HCT116 (cell line): Measurements from ENCODE around the gene ECE2. TPM values are rescaled to one million over a fixed set of nuclear protein-coding genes. Genes with fewer than 3 reads are reported as not detected.
A peak's percentile ranks its signal among the peaks of the same experiment; 100 is the strongest.

Experiments used
- ATAC-seq: fragments of 200-7000 bp; cut with Tn5 transposase; 2 replicates; pipeline ENCODE4 v1.9.1; 2020; ENCODE audit warnings: mild to moderate bottlenecking, moderate library complexity
- BruUV-seq: library from RNA; stranded (reverse); fragments of 400-500 nt; replicated peaks from 2 replicates; lab custom pipeline; 2021; lab: Mats Ljungman, UMichigan
- CTCF ChIA-PET: fragments of 300-600 bp; sonication (Branson Sonifier 250); formaldehyde crosslinking; loops from one replicate; lab custom pipeline; 2021; ENCODE audit warnings: antibody characterized with exemption; lab: Charles Lee
- POLR2A ChIA-PET: fragments of 300-600, 350-600 bp; sonication (Branson Sonifier 250); formaldehyde crosslinking; loops from one replicate; lab custom pipeline; 2021; ENCODE audit warnings: antibody characterized with exemption; lab: Charles Lee
- RAD21 ChIA-PET, 2 experiments: fragments of 300-600 bp; sonication (Branson Sonifier 250); formaldehyde crosslinking; loops; one replicate each; lab custom pipeline; 2023; ENCODE audit warnings: low total read pairs in 2 of 2; ENCODE audit not compliant: uncharacterized antibody in 2 of 2, unreplicated experiment in 2 of 2, low non-redundant PET in 1 of 2; lab: Charles Lee
- DNase-seq: peaks from one replicate; pipeline ENCODE4 v3.0.0-alpha.2; 2010; ENCODE audit warnings: low read depth, low spot score
- H2AFZ ChIP-seq: fragments of 200-600 bp; shearing (Covaris generic), sonication (generic); 2 replicates; pipeline ENCODE4 v1.6.1; 2017; ENCODE audit warnings: low read depth, mixed run types, mixed read lengths, antibody characterized with exemption, low read length; ENCODE audit not compliant: poor library complexity, severe bottlenecking
- H3K27ac ChIP-seq: 2 replicates; pipeline ENCODE4 v1.5.1; 2012; ENCODE audit warnings: low read depth, low read length
- H3K27me3 ChIP-seq: fragments of 200-600 bp; sonication (generic); 2 replicates; pipeline ENCODE4 v1.6.1; 2016; ENCODE audit warnings: mixed run types, low read length, mixed read lengths; ENCODE audit not compliant: insufficient read depth
- H3K36me3 ChIP-seq, 2 experiments: fragments of 200-500 bp in 1 of 2; fragments of 200-600 bp in 1 of 2; sonication (Bioruptor generic) in 1 of 2; sonication (generic) in 1 of 2; 2 replicates each; pipeline versions ENCODE4 v1.5.1 to v1.6.1; 2014 to 2016; ENCODE audit warnings: low read length in 2 of 2, inconsistent platforms in 1 of 2, mixed read lengths in 1 of 2, mixed run types in 1 of 2; ENCODE audit not compliant: insufficient read depth in 2 of 2, control insufficient read depth in 1 of 2
- H3K4me1 ChIP-seq, 2 experiments: fragments of 200-600 bp in 1 of 2; sonication (generic) in 1 of 2; 2 replicates each; pipeline versions ENCODE4 v1.5.1 to v1.6.1; 2012 to 2017; ENCODE audit warnings: low read length in 2 of 2, inconsistent platforms in 1 of 2, mild to moderate bottlenecking in 1 of 2, mixed read lengths in 1 of 2, mixed run types in 1 of 2, moderate library complexity in 1 of 2; ENCODE audit not compliant: insufficient read depth in 2 of 2, control insufficient read depth in 1 of 2
- H3K4me2 ChIP-seq: fragments of 200-600 bp; sonication (generic); 2 replicates; pipeline ENCODE4 v1.6.1; 2017; ENCODE audit warnings: mixed run types, low read length, mixed read lengths
- H3K4me3 ChIP-seq, 2 experiments: fragments of 200-600 bp in 1 of 2; sonication (generic) in 1 of 2; replicated peaks in 1 of 2; 2 replicates each; pipeline ENCODE4 v1.5.1; 2011 to 2016; ENCODE audit warnings: low read length in 2 of 2, control low read depth in 1 of 2, low read depth in 1 of 2, mild to moderate bottlenecking in 1 of 2, mixed read lengths in 1 of 2, mixed run types in 1 of 2
- H3K79me2 ChIP-seq: fragments of 200-600 bp; sonication (generic); 2 replicates; pipeline ENCODE4 v1.6.1; 2017; ENCODE audit warnings: mild to moderate bottlenecking, mixed run types, low read length, moderate library complexity, mixed read lengths; ENCODE audit not compliant: insufficient read depth
- H3K9ac ChIP-seq: fragments of 200-600 bp; sonication (generic); 2 replicates; pipeline ENCODE4 v1.6.1; 2016; ENCODE audit warnings: low read length, mixed read lengths
- H3K9me2 ChIP-seq: fragments of 200-600 bp; sonication (generic), shearing (Covaris generic); 2 replicates; pipeline ENCODE4 v1.6.1; 2017; ENCODE audit warnings: mixed run types, mild to moderate bottlenecking, moderate library complexity; ENCODE audit not compliant: insufficient read depth
- H3K9me3 ChIP-seq, 2 experiments: fragments of 200-500 bp in 1 of 2; fragments of 200-600 bp in 1 of 2; sonication (Bioruptor generic) in 1 of 2; sonication (generic) in 1 of 2; 2 replicates each; pipeline ENCODE4 v1.6.1; 2014 to 2017; ENCODE audit warnings: low read length in 2 of 2, mixed read lengths in 2 of 2, inconsistent platforms in 1 of 2, low read depth in 1 of 2, mild to moderate bottlenecking in 1 of 2, mixed run types in 1 of 2, moderate library complexity in 1 of 2; ENCODE audit not compliant: control insufficient read depth in 1 of 2, insufficient read depth in 1 of 2
- H4K20me1 ChIP-seq: fragments of 200-600 bp; sonication (generic), shearing (Covaris generic); 2 replicates; pipeline ENCODE4 v1.6.1; 2017; ENCODE audit warnings: mixed run types, mild to moderate bottlenecking, moderate library complexity; ENCODE audit not compliant: insufficient read depth
- CBX3 ChIP-seq: IDR thresholded peaks from 2 replicates; pipeline ENCODE4 v1.6.1; 2012; ENCODE audit warnings: low read depth
- ELF1 ChIP-seq: IDR thresholded peaks from 2 replicates; pipeline ENCODE4 v1.6.1; 2012; ENCODE audit warnings: low read depth, borderline replicate concordance
- POLR2A ChIP-seq: IDR thresholded peaks from 2 replicates; pipeline ENCODE4 v1.7.0; 2011; ENCODE audit warnings: borderline replicate concordance; ENCODE audit not compliant: insufficient read depth, insufficient read length; ENCODE audit errors: extremely low read depth
- RAD21 ChIP-seq: IDR thresholded peaks from 2 replicates; pipeline ENCODE4 v1.6.1; 2012; ENCODE audit warnings: low read depth, mild to moderate bottlenecking
- TCF7L2 ChIP-seq: IDR thresholded peaks from 2 replicates; pipeline ENCODE4 v1.7.0; 2011; ENCODE audit warnings: borderline replicate concordance, inconsistent platforms; ENCODE audit not compliant: insufficient read depth, insufficient read length; ENCODE audit errors: extremely low read depth
- intact Hi-C: fragments of 100-400 bp; cut with micrococcal nuclease; formaldehyde crosslinking; loops from 2 replicates; pipeline ENCODE4 v1.10.0; 2022
- total RNA-seq: library from RNA; stranded (reverse); gene quantifications from one replicate; pipeline ENCODE4 v1.2.1, GENCODE V29; 2021; ENCODE audit not compliant: unreplicated experiment
- TF ChIP-seq, protein P1 (sequence below): IDR thresholded peaks from 2 replicates; pipeline ENCODE4 v1.6.1; 2011; ENCODE audit warnings: mild to moderate bottlenecking, low read length, moderate library complexity; ENCODE audit not compliant: insufficient replicate concordance; ENCODE audit errors: extremely low read depth
- TF ChIP-seq, protein P2 (sequence below), 3 experiments: fragments of 200-600 bp in 1 of 3; sonication (generic) in 1 of 3; IDR thresholded peaks in 2 of 3; conservative IDR thresholded peaks in 1 of 3; 2 replicates each; pipeline ENCODE4 v1.5.1; 2012 to 2017; ENCODE audit warnings: low read depth in 2 of 3, low read length in 2 of 3, antibody characterized with exemption in 1 of 3, borderline replicate concordance in 1 of 3, control low read depth in 1 of 3, mild to moderate bottlenecking in 1 of 3, mixed read lengths in 1 of 3, mixed run types in 1 of 3, moderate library complexity in 1 of 3; ENCODE audit not compliant: insufficient read depth in 1 of 3

ECE2 gene
- total RNA-seq, 1 experiment from 2014 or later, result not detected

DNA sequence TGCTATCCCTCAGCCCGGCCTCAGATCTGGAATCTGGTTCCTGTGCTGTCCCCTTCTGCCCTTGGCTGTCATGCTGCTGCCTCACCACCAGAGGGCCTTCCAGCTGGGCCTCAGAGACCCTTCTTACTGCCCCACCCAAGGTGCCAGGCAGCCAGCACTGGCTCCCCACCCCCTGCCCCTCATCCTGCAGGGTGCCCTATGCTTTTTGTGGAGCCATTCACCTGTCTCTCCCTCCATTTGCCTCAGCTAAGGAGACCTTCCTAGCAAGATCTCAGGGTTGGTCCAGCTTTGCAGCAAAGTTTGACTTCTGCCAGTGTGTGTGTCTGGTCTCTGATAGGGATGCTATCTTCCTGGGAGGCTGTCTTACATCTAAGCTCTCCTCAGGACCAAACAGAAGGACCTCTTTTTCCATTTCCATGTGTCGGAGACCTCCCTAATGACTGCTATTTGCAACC is 48.3 kb upstream of the ECE2 start:
- TF ChIP-seq, protein P1, sequence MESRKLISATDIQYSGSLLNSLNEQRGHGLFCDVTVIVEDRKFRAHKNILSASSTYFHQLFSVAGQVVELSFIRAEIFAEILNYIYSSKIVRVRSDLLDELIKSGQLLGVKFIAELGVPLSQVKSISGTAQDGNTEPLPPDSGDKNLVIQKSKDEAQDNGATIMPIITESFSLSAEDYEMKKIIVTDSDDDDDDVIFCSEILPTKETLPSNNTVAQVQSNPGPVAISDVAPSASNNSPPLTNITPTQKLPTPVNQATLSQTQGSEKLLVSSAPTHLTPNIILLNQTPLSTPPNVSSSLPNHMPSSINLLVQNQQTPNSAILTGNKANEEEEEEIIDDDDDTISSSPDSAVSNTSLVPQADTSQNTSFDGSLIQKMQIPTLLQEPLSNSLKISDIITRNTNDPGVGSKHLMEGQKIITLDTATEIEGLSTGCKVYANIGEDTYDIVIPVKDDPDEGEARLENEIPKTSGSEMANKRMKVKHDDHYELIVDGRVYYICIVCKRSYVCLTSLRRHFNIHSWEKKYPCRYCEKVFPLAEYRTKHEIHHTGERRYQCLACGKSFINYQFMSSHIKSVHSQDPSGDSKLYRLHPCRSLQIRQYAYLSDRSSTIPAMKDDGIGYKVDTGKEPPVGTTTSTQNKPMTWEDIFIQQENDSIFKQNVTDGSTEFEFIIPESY, result no peak
- TF ChIP-seq RAD21 (peak; percentile 60), POLR2A (no peak), ELF1 (no peak), CBX3 (no peak), TCF7L2 (no peak)
- TF ChIP-seq, protein P2, sequence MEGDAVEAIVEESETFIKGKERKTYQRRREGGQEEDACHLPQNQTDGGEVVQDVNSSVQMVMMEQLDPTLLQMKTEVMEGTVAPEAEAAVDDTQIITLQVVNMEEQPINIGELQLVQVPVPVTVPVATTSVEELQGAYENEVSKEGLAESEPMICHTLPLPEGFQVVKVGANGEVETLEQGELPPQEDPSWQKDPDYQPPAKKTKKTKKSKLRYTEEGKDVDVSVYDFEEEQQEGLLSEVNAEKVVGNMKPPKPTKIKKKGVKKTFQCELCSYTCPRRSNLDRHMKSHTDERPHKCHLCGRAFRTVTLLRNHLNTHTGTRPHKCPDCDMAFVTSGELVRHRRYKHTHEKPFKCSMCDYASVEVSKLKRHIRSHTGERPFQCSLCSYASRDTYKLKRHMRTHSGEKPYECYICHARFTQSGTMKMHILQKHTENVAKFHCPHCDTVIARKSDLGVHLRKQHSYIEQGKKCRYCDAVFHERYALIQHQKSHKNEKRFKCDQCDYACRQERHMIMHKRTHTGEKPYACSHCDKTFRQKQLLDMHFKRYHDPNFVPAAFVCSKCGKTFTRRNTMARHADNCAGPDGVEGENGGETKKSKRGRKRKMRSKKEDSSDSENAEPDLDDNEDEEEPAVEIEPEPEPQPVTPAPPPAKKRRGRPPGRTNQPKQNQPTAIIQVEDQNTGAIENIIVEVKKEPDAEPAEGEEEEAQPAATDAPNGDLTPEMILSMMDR (IDR thresholded peaks at IDR 0.05 in 2 of 3, conservative IDR thresholded peaks at IDR 0.05 in 1 of 3; ENCODE audit: borderline replicate concordance in 1 of 3, insufficient read depth in 1 of 3, low read depth in 2 of 3, low read length in 2 of 3), result peak; percentile 77 to 94 (median 83)
- Histone ChIP-seq H3K9ac (no peak overlapping the region), H3K4me2 (no peak overlapping the region), H4K20me1 (no peaks in the 10 kb centered on the region), H3K4me1 (peaks cover 0 to 18% of the 10 kb centered on the region in 2 experiments; a peak in 3 of 4 replicates), H3K4me3 (no peak overlapping the region), H3K9me3 (no peaks in the 10 kb centered on the region), H3K9me2 (no peaks in the 10 kb centered on the region), H3K79me2 (no peaks in the 10 kb centered on the region), H2AFZ (no peak overlapping the region), H3K27ac (no peak overlapping the region), H3K36me3 (no peaks in the 10 kb centered on the region), H3K27me3 (no peaks in the 10 kb centered on the region)
- intact Hi-C loops, result loop anchor here (2.0 kb wide), 1 partner anchor 61 kb away; no protein-coding TSS in a partner anchor
- ChIA-PET POLR2A (interaction anchor here (1.3 to 1.4 kb wide), 3 partner anchors 10 to 53 kb away, joined by 3 to 4 read pairs (median 3); partner anchors contain the start of gene AP2M1), RAD21 (interaction anchor here in 1 of 2 experiments (0.9 kb wide), 1 partner anchor 13 kb away, joined by 3 read pairs; no protein-coding TSS in a partner anchor), CTCF (interaction anchor here (0.5 to 2.7 kb wide), 16 partner anchors 10 to 332 kb away, joined by 3 to 12 read pairs (median 4); partner anchors contain the start of gene ABCF3)
- DNase-seq (no peak), ATAC-seq (peak; percentile 56)
- BruUV-seq, result no TSS peak
